C4-2B (cell line): Measurements from ENCODE around the gene BMP2K.

Experiments
- CTCF ChIP-seq: fragments of 450-650 bp; conservative IDR thresholded peaks from 2 replicates; pipeline ENCODE4 v1.5.1; 2017; ENCODE audit warnings: mild to moderate bottlenecking
- ZFX ChIP-seq: fragments of 450-650 bp; IDR thresholded peaks from 2 replicates; pipeline ENCODE4 v1.6.1; 2017

GRCh38 chr4:78754872-78755271 lies 21.3 kb upstream of the BMP2K start:
- TF ChIP-seq CTCF (no peak), ZFX (no peak)
